ENCODE results near the gene SMARCC1.

The SMARCC1 gene

GRCh38 chr3:47701388-47701787 lies 80.3 kb downstream of the SMARCC1 start:
- H3K36me3 ChIP-seq (ENCODE audit: insufficient read depth, low read length), result peaks cover 91% of the 10 kb centered on the region; the same call in 1 of the 2 replicates
- H3K9ac ChIP-seq (ENCODE audit: low read depth, low read length, poor library complexity, severe bottlenecking), result no peak overlapping the region
- H3K9me3 ChIP-seq (ENCODE audit: insufficient read depth, low read depth, low read length), result no peaks in the 10 kb centered on the region
- H2AFZ ChIP-seq (ENCODE audit: low read length), result no peak overlapping the region
- no peaks in the 10 kb centered on the region for H3K27me3 ChIP-seq (ENCODE audit: insufficient read depth, low read length, poor library complexity, severe bottlenecking)
- H3K9me2 ChIP-seq (replicated peaks; ENCODE audit: low read depth, low read length), result no peaks in the 10 kb centered on the region
- H3K4me3 ChIP-seq (ENCODE audit: low read length, poor library complexity, severe bottlenecking), result no peak overlapping the region
- no peaks in the 10 kb centered on the region for H3K79me2 ChIP-seq (ENCODE audit: insufficient read depth, low read length)
- H3K4me1 ChIP-seq (ENCODE audit: insufficient read depth, low read length, poor library complexity, severe bottlenecking), result no peaks in the 10 kb centered on the region
- no peaks in the 10 kb centered on the region for H3F3A ChIP-seq (ENCODE audit: low read depth)
- no peak for TF ChIP-seq EZH2phosphoT487 (IDR thresholded peaks at IDR 0.05; ENCODE audit: borderline replicate concordance)
- no peak for TF ChIP-seq CTCF (conservative IDR thresholded peaks at IDR 0.05; ENCODE audit: low read length)
- H3K4me2 ChIP-seq (ENCODE audit: low read depth, low read length, poor library complexity, severe bottlenecking), result no peak overlapping the region
- H4K20me1 ChIP-seq (ENCODE audit: insufficient read depth, low read length, poor library complexity, severe bottlenecking), result no peaks in the 10 kb centered on the region

- Histone ChIP-seq H3K79me2 (ENCODE audit: insufficient read depth, low read length) (no peaks in the 10 kb centered on the region), H3K27me3 (ENCODE audit: insufficient read depth, low read length, poor library complexity, severe bottlenecking) (no peaks in the 10 kb centered on the region), H3K4me3 (ENCODE audit: low read length, poor library complexity, severe bottlenecking) (no peak overlapping the region), H3K9ac (ENCODE audit: low read depth, low read length, poor library complexity, severe bottlenecking) (no peak overlapping the region), H4K20me1 (ENCODE audit: insufficient read depth, low read length, poor library complexity, severe bottlenecking) (no peaks in the 10 kb centered on the region), H2AFZ (ENCODE audit: low read length) (no peak overlapping the region), H3K36me3 (ENCODE audit: insufficient read depth, low read length) (peaks cover 89% of the 10 kb centered on the region), H3K4me1 (ENCODE audit: insufficient read depth, low read length, poor library complexity, severe bottlenecking) (no peaks in the 10 kb centered on the region), H3K9me3 (ENCODE audit: insufficient read depth, low read depth, low read length) (no peaks in the 10 kb centered on the region), H3K9me2 (replicated peaks; ENCODE audit: low read depth, low read length) (no peaks in the 10 kb centered on the region), H3F3A (ENCODE audit: low read depth) (no peaks in the 10 kb centered on the region), H3K4me2 (ENCODE audit: low read depth, low read length, poor library complexity, severe bottlenecking) (no peak overlapping the region)
- TF ChIP-seq CTCF (conservative IDR thresholded peaks at IDR 0.05; ENCODE audit: low read length) (no peak), EZH2phosphoT487 (IDR thresholded peaks at IDR 0.05; ENCODE audit: borderline replicate concordance) (no peak)
These were observed 89.5 kb downstream of the SMARCC1 start for GRCh38 chr3:47692158-47692557.

DNA sequence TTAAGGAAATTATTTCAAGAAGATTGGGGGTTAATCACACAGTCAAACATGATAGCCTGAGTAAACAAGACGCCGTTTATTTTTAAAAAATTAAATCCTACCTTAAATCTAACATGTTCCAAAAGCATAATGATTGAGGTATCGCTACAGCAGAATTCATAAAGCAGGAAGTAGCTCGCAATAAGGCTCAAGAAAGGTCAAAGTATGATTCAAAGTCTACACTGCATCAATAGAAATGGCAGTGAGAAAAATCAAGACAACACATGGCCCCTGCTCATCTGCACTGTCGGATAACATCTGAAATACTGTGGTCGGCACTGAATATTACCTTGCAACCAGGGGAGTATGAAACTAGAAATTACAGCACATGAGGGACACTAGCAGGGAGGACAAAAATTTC lies 93.2 kb downstream of the SMARCC1 start:
- H3K9me2 ChIP-seq (replicated peaks; ENCODE audit: low read depth, low read length), result no peaks in the 10 kb centered on the region
- H2AFZ ChIP-seq (ENCODE audit: low read length), result no peak overlapping the region
- H3F3A ChIP-seq (ENCODE audit: low read depth), result no peaks in the 10 kb centered on the region
- H3K36me3 ChIP-seq (ENCODE audit: insufficient read depth, low read length), result peaks cover 96% of the 10 kb centered on the region
- H4K20me1 ChIP-seq (ENCODE audit: insufficient read depth, low read length, poor library complexity, severe bottlenecking), result no peaks in the 10 kb centered on the region
- H3K4me3 ChIP-seq (ENCODE audit: low read length, poor library complexity, severe bottlenecking), result no peak overlapping the region
- no peaks in the 10 kb centered on the region for H3K79me2 ChIP-seq (ENCODE audit: insufficient read depth, low read length)
- no peak overlapping the region for H3K4me2 ChIP-seq (ENCODE audit: low read depth, low read length, poor library complexity, severe bottlenecking)
- H3K9me3 ChIP-seq (ENCODE audit: insufficient read depth, low read depth, low read length), result no peaks in the 10 kb centered on the region
- no peaks in the 10 kb centered on the region for H3K27me3 ChIP-seq (ENCODE audit: insufficient read depth, low read length, poor library complexity, severe bottlenecking)
- no peaks in the 10 kb centered on the region for H3K4me1 ChIP-seq (ENCODE audit: insufficient read depth, low read length, poor library complexity, severe bottlenecking)
- no peak overlapping the region for H3K9ac ChIP-seq (ENCODE audit: low read depth, low read length, poor library complexity, severe bottlenecking)
- TF ChIP-seq CTCF (conservative IDR thresholded peaks at IDR 0.05; ENCODE audit: low read length) (no peak), EZH2phosphoT487 (IDR thresholded peaks at IDR 0.05; ENCODE audit: borderline replicate concordance) (no peak)

Measured in Loucy (cell line).